Measurements from ENCODE around the gene OR6Q1. TPM values are rescaled to one million over a fixed set of nuclear protein-coding genes. Genes with fewer than 3 reads are reported as not detected.

The OR6Q1 gene
- total RNA-seq, 1 experiment from 2014 or later, result not detected

- peaks cover 1% of the 10 kb centered on the region; the same call in 1 of the 2 replicates for H3K9me3 Mint-ChIP-seq
- H3K4me3 Mint-ChIP-seq, result no peak overlapping the region
- no peak overlapping the region for H3K27ac Mint-ChIP-seq
- DNase-seq (ENCODE audit: low spot score) (no peak), ATAC-seq (no peak)
- H3K4me1 Mint-ChIP-seq, result peaks cover 13% of the 10 kb centered on the region
- H3K27me3 Mint-ChIP-seq (ENCODE audit: low read depth), result no peaks in the 10 kb centered on the region; the same call in 1 of the 2 replicates
- H3K36me3 Mint-ChIP-seq, result no peaks in the 10 kb centered on the region
- CTCF ChIA-PET, result no interaction called here
- TF ChIP-seq FOXP1 (CRISPR knock-in tag; IDR thresholded peaks at IDR 0.05; ENCODE audit: borderline replicate concordance), result no peak
- no peak for TF ChIP-seq USF1 (CRISPR knock-in tag; IDR thresholded peaks at IDR 0.05)
- TF ChIP-seq STAT6 (CRISPR knock-in tag; conservative IDR thresholded peaks at IDR 0.05; ENCODE audit: low read depth), result no peak
- TF ChIP-seq TP53 (CRISPR knock-in tag; IDR thresholded peaks at IDR 0.05), result no peak
- no peak for TF ChIP-seq NR2C2 (CRISPR knock-in tag; IDR thresholded peaks at IDR 0.05)
- TF ChIP-seq ZBTB21 (CRISPR knock-in tag; IDR thresholded peaks at IDR 0.05; ENCODE audit: borderline replicate concordance), result no peak
- TF ChIP-seq, protein P1, sequence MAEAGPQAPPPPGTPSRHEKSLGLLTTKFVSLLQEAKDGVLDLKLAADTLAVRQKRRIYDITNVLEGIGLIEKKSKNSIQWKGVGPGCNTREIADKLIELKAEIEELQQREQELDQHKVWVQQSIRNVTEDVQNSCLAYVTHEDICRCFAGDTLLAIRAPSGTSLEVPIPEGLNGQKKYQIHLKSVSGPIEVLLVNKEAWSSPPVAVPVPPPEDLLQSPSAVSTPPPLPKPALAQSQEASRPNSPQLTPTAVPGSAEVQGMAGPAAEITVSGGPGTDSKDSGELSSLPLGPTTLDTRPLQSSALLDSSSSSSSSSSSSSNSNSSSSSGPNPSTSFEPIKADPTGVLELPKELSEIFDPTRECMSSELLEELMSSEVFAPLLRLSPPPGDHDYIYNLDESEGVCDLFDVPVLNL (CRISPR knock-in tag; IDR thresholded peaks at IDR 0.05; ENCODE audit: borderline replicate concordance, low read depth), result no peak
- TF ChIP-seq RORB (CRISPR knock-in tag; IDR thresholded peaks at IDR 0.05), result no peak
- TF ChIP-seq CBFB (CRISPR knock-in tag; IDR thresholded peaks at IDR 0.05; ENCODE audit: low read depth), result no peak
- no peak for TF ChIP-seq FOXK1 (CRISPR knock-in tag; IDR thresholded peaks at IDR 0.05)
- no peak for TF ChIP-seq ZNF317 (CRISPR knock-in tag; IDR thresholded peaks at IDR 0.05; ENCODE audit: borderline replicate concordance, low read depth)
- TF ChIP-seq ZMAT4 (CRISPR knock-in tag; IDR thresholded peaks at IDR 0.05), result no peak
- no peak for TF ChIP-seq USF2 (CRISPR knock-in tag; IDR thresholded peaks at IDR 0.05)
- no peak for TF ChIP-seq SMAD3 (CRISPR knock-in tag; IDR thresholded peaks at IDR 0.05; ENCODE audit: borderline replicate concordance)
- TF ChIP-seq ZNF219 (CRISPR knock-in tag; IDR thresholded peaks at IDR 0.05; ENCODE audit: borderline replicate concordance), result no peak
- TF ChIP-seq ERG (CRISPR knock-in tag; IDR thresholded peaks at IDR 0.05), result no peak
- POLR2A ChIA-PET, result no interaction called here
Measured at GRCh38 chr11:57981536-57981935, 49.2 kb upstream of the OR6Q1 start.

DNA sequence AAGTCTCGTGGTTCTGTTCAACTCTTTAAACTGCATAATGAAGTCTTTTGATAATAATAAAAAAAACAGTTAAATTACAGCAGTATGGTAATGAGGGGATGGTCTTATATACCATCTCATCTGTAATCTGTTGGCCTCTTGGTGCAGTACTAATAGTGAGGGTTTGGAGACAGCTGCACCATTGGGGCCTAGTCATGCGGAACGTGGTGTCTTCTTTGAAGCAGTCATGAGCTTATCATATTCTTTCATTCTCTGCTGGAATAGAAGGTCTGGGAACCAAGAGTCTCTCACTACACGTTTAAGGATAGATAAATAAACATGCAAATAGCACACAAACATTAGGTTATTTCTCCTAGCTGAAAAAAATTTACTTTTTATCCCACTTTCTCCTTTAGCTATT is 48.0 kb upstream of the OR6Q1 start:
- H3K4me1 Mint-ChIP-seq, result peaks cover 3% of the 10 kb centered on the region
- CTCF ChIA-PET, result interaction anchor here (1.2 kb wide), 1 partner anchor 78 kb away, joined by 3 read pairs; no protein-coding TSS in a partner anchor
- no peak overlapping the region for H3K27ac Mint-ChIP-seq
- H3K9me3 Mint-ChIP-seq, result peaks cover 13% of the 10 kb centered on the region
- H3K4me3 Mint-ChIP-seq, result no peak overlapping the region
- no peaks in the 10 kb centered on the region for H3K36me3 Mint-ChIP-seq
- TF ChIP-seq JUN (CRISPR knock-in tag; IDR thresholded peaks at IDR 0.05), result no peak
- no peak for TF ChIP-seq FOXP1 (CRISPR knock-in tag; IDR thresholded peaks at IDR 0.05; ENCODE audit: borderline replicate concordance)
- TF ChIP-seq, protein P2, sequence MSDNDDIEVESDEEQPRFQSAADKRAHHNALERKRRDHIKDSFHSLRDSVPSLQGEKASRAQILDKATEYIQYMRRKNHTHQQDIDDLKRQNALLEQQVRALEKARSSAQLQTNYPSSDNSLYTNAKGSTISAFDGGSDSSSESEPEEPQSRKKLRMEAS (CRISPR knock-in tag; IDR thresholded peaks at IDR 0.05), result no peak
- no peak for TF ChIP-seq NFE2L1 (CRISPR knock-in tag; IDR thresholded peaks at IDR 0.05)
- TF ChIP-seq ATF6 (CRISPR knock-in tag; IDR thresholded peaks at IDR 0.05), result no peak
- no peak for TF ChIP-seq HMGA2 (CRISPR knock-in tag; IDR thresholded peaks at IDR 0.05)
- no peak for TF ChIP-seq EMX1 (CRISPR knock-in tag; IDR thresholded peaks at IDR 0.05)
- POLR2A ChIA-PET, result no interaction called here
- no peaks in the 10 kb centered on the region; the same call in 1 of the 2 replicates for H3K27me3 Mint-ChIP-seq (ENCODE audit: low read depth)
- DNase-seq (ENCODE audit: low spot score) (no peak), ATAC-seq (no peak)

All from WTC11 (cell line).